Right atrium auricular region (tissue), 2 donors: ENCODE measurements around the gene STN1. TPM values are rescaled to one million over a fixed set of nuclear protein-coding genes. Genes with fewer than 3 reads are reported as not detected.

Experiments used
- DNase-seq: peaks from one replicate; pipeline ENCODE4 v3.0.0-alpha.2; 2019; ENCODE audit warnings: low spot score
- H3K27ac ChIP-seq, 2 donors: fragments of 200-600 bp; sonication (generic); 1 replicate in 1 of 2; 2 replicates in 1 of 2; pipeline ENCODE4 v1.5.1; 2016 to 2019
- H3K27me3 ChIP-seq, 2 donors: fragments of 200-600 bp; sonication (generic); one replicate each; pipeline versions ENCODE4 v1.5.1 to v1.6.0; 2017 to 2019
- H3K36me3 ChIP-seq: fragments of 200-600 bp; sonication (generic); one replicate; pipeline ENCODE4 v1.5.1; 2016
- H3K4me1 ChIP-seq, 2 donors: fragments of 200-600 bp; sonication (generic); one replicate each; pipeline versions ENCODE4 v1.5.1 to v1.6.0; 2017 to 2019
- H3K4me3 ChIP-seq, 2 donors: fragments of 200-600 bp; sonication (generic); 1 replicate in 1 of 2; 2 replicates in 1 of 2; pipeline ENCODE4 v1.5.1; 2017 to 2019; ENCODE audit warnings: mild to moderate bottlenecking in 1 of 2, moderate library complexity in 1 of 2
- H3K9me3 ChIP-seq, 2 donors: fragments of 200-600 bp; sonication (generic); one replicate each; pipeline ENCODE4 v1.5.1; 2019
- total RNA-seq, 2 donors: library from RNA; depleted of rRNA; stranded (reverse); fragments of >200 nt; gene quantifications; one replicate each; pipeline ENCODE4 v1.1.0, GENCODE V29; 2016
- TF ChIP-seq, protein P1 (sequence below), 2 donors: fragments of 200-600 bp; sonication (generic); IDR thresholded peaks; one replicate each; pipeline ENCODE4 v1.5.1; 2019; ENCODE audit warnings: antibody characterized with exemption in 2 of 2

STN1 gene
- total RNA-seq: 10 to 100 TPM; 26.8 to 35.3 TPM

DNA sequence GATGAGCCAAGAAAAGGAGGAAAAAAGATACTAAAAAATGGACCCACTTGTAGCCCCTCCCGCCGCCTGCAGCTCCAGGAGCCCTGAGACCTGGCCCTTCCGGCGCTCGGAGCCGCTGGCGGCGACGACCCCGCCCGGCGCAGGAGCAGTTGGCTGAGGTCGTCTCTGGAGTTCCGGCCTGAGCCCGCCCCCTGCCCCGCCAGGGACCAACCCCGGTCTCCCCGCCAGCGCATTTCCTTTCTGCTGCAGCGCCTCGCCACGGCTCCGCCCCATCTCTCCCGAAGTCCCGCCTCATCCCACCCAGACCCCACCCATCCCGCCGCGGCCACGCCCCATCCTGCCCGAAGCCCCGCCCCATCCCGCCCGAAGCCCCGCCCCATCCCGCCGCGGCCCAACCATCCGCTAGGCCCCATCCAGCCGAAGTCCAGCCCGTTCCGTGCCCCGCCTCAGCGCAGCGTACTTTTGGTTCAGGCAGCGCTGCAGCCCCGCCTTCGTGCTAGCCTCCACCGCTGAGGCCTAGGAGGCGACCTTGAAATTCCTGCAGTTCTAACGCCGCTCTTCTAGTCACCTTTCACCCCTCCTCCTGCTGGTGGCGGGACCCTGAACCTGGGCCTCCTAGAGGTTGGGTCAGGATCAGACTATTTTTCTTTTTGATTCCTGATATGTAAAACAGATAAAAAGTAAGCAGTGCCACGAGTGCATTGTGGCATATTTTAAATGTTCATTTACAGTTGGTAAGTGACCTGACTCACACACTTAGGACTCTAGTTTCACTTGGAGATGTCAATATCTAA, at the start of gene STN1:
Gene STN1 (minus strand): TSS at position 132 of the 794 bp plus-strand sequence. CDS start 590 bp downstream, outside the sequence.
- Histone ChIP-seq H3K27me3 (no peaks in the 10 kb centered on the region), H3K9me3 (no peaks in the 10 kb centered on the region), H3K4me1 (peaks cover 0 to 31% of the 10 kb centered on the region in 2 donors), H3K36me3 (no peaks in the 10 kb centered on the region), H3K4me3 (peak within 1 kb of the TSS; percentile 46 to 63), H3K27ac (peak within 1 kb of the TSS; percentile 89 to 91)
- TF ChIP-seq, protein P1, sequence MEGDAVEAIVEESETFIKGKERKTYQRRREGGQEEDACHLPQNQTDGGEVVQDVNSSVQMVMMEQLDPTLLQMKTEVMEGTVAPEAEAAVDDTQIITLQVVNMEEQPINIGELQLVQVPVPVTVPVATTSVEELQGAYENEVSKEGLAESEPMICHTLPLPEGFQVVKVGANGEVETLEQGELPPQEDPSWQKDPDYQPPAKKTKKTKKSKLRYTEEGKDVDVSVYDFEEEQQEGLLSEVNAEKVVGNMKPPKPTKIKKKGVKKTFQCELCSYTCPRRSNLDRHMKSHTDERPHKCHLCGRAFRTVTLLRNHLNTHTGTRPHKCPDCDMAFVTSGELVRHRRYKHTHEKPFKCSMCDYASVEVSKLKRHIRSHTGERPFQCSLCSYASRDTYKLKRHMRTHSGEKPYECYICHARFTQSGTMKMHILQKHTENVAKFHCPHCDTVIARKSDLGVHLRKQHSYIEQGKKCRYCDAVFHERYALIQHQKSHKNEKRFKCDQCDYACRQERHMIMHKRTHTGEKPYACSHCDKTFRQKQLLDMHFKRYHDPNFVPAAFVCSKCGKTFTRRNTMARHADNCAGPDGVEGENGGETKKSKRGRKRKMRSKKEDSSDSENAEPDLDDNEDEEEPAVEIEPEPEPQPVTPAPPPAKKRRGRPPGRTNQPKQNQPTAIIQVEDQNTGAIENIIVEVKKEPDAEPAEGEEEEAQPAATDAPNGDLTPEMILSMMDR (IDR thresholded peaks at IDR 0.05): peak in 1 of 2 donors; percentile 10
- peak; percentile 96 for DNase-seq

- Histone ChIP-seq H3K4me3 (peak overlapping the region; percentile 86 to 93), H3K27ac (peak overlapping the region; percentile 98), H3K4me1 (peaks cover 0 to 30% of the 10 kb centered on the region in 2 donors), H3K9me3 (no peaks in the 10 kb centered on the region), H3K36me3 (no peaks in the 10 kb centered on the region), H3K27me3 (no peaks in the 10 kb centered on the region)
- no peak for DNase-seq
- TF ChIP-seq, protein P1 (IDR thresholded peaks at IDR 0.05): no peak
Measured at GRCh38 chr10:103967448-103968071, 49.6 kb upstream of the STN1 start.

DNA sequence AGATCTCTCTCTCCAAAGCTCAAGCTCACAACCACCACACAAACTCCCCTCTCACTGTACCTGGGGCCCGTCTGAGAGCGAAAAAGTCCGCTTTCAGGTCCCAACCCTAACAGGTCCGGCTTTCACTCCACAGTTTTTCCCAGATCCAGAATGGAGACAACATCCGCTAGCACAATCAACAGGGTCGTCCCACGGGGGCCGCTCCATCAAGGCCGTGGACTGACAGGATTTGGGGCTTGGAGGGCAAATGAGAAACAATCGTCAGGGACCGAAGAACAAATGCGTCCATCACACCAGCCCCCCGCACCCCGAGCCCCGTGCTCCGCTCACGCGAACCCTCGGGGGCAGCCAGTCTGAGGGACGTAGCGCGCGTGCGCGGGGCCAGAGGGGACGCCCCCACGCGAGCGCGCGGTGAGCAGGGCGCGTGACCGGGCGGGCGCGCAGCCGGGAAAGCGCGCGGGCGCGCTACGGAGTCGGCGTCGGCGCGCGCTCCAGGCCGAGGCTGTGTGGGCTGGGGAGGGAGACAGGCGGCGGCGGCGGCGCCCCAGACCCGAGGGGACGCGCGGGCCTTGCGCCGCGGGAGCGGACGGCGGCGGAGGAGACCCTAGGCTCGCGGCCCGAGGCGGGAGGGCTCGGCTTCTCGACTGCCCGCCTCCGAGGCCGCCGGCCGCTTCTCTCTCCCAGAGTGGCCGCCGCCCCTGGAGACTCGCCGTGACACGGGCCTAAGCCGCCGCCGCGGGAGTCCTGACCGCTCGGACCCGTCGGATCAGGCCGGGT, 48.9 kb upstream of the STN1 start, which contains the start of gene SLK:
Gene SLK (plus strand): TSS at position 470 of the 777 bp plus-strand sequence. CDS start 606 bp downstream, outside the sequence.
- Histone ChIP-seq H3K27ac (peak within 1 kb of the TSS; percentile 98), H3K9me3 (no peaks in the 10 kb centered on the region), H3K4me1 (peaks cover 0 to 30% of the 10 kb centered on the region in 2 donors), H3K36me3 (no peaks in the 10 kb centered on the region), H3K4me3 (peak within 1 kb of the TSS; percentile 86 to 93), H3K27me3 (no peaks in the 10 kb centered on the region)
- DNase-seq: peak; percentile 80
- TF ChIP-seq, protein P1 (IDR thresholded peaks at IDR 0.05): no peak

- no peaks in the 10 kb centered on the region for H3K27me3 ChIP-seq
- H3K36me3 ChIP-seq: no peaks in the 10 kb centered on the region
Measured at GRCh38 chr10:103960103-103960502, 42.1 kb upstream of the STN1 start.

DNA sequence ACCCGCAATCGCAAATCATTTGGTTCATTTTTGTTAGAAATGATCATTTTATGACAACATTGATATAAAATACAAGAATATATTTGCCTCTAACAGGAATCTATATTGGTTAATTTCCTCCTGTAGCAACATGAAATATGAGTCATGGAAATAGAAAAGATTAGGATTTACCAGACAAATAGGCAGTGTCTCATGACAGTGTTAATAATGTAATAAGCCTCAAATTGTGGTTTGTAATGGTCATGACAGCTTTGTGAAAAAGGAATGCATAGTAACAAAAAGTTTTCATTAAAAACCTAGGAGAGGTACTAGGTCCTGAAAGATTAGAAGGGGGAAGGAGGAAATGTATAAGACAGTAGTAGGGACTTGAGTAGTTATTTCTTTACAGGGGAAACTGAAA, 41.0 kb upstream of the STN1 start:
- TF ChIP-seq, protein P1 (IDR thresholded peaks at IDR 0.05): no peak
- no peak for DNase-seq
- no peaks in the 10 kb centered on the region for H3K27me3 ChIP-seq
- no peaks in the 10 kb centered on the region for H3K4me1 ChIP-seq
- H3K27ac ChIP-seq: no peak overlapping the region
- no peaks in the 10 kb centered on the region for H3K36me3 ChIP-seq
- peaks cover 0 to 8% of the 10 kb centered on the region in 2 donors for H3K9me3 ChIP-seq
- no peak overlapping the region for H3K4me3 ChIP-seq

More at GRCh38 chr10:103960103-103960502, 42.1 kb upstream of the STN1 start:
- H3K9me3 ChIP-seq: no peaks in the 10 kb centered on the region
- no peak overlapping the region for H3K27ac ChIP-seq
- TF ChIP-seq, protein P1 (IDR thresholded peaks at IDR 0.05): no peak
- H3K4me1 ChIP-seq: no peaks in the 10 kb centered on the region
- no peak overlapping the region for H3K4me3 ChIP-seq
- DNase-seq: no peak
